ENCODE results near the gene TXNDC17.

Gene TXNDC17

GRCh38 chr17:6679241-6679640 lies 38.4 kb downstream of the TXNDC17 start:
- no peak for TF ChIP-seq SIN3A (IDR thresholded peaks at IDR 0.05; ENCODE audit: borderline replicate concordance, insufficient read depth, low read length)
- TF ChIP-seq FOXP2 (optimal IDR thresholded peaks at IDR 0.05; ENCODE audit: borderline replicate concordance, extremely low read depth, extremely low read length, insufficient read depth) = no peak
- no peak for TF ChIP-seq POLR2AphosphoS5 (IDR thresholded peaks at IDR 0.05; ENCODE audit: low read depth, low read length)
- TF ChIP-seq TAF1 (IDR thresholded peaks at IDR 0.05; ENCODE audit: borderline replicate concordance, insufficient read depth, low read length) = no peak
- TF ChIP-seq REST (IDR thresholded peaks at IDR 0.05; ENCODE audit: insufficient read depth in 1 of 2, low read depth in 2 of 2, low read length in 2 of 2) = no peak

- TF ChIP-seq FOXP2 (optimal IDR thresholded peaks at IDR 0.05; ENCODE audit: borderline replicate concordance, extremely low read depth, extremely low read length, insufficient read depth) (no peak), SIN3A (IDR thresholded peaks at IDR 0.05; ENCODE audit: borderline replicate concordance, insufficient read depth, low read length) (no peak), POLR2AphosphoS5 (IDR thresholded peaks at IDR 0.05; ENCODE audit: low read depth, low read length) (no peak), REST (IDR thresholded peaks at IDR 0.05; ENCODE audit: insufficient read depth in 1 of 2, low read depth in 2 of 2, low read length in 2 of 2) (no peak), TAF1 (IDR thresholded peaks at IDR 0.05; ENCODE audit: borderline replicate concordance, insufficient read depth, low read length) (no peak)
Measured at GRCh38 chr17:6681176-6681575, 40.3 kb downstream of the TXNDC17 start.

GRCh38 chr17:6681671-6682070 lies 40.8 kb downstream of the TXNDC17 start:
- TF ChIP-seq POLR2AphosphoS5 (IDR thresholded peaks at IDR 0.05; ENCODE audit: low read depth, low read length) = no peak
- no peak for TF ChIP-seq TAF1 (IDR thresholded peaks at IDR 0.05; ENCODE audit: borderline replicate concordance, insufficient read depth, low read length)
- TF ChIP-seq SIN3A (IDR thresholded peaks at IDR 0.05; ENCODE audit: borderline replicate concordance, insufficient read depth, low read length) = no peak
- no peak for TF ChIP-seq FOXP2 (optimal IDR thresholded peaks at IDR 0.05; ENCODE audit: borderline replicate concordance, extremely low read depth, extremely low read length, insufficient read depth)
- TF ChIP-seq REST (IDR thresholded peaks at IDR 0.05; ENCODE audit: insufficient read depth in 1 of 2, low read depth in 2 of 2, low read length in 2 of 2) = no peak

- TF ChIP-seq FOXP2 (optimal IDR thresholded peaks at IDR 0.05; ENCODE audit: borderline replicate concordance, extremely low read depth, extremely low read length, insufficient read depth) = no peak
- TF ChIP-seq POLR2AphosphoS5 (IDR thresholded peaks at IDR 0.05; ENCODE audit: low read depth, low read length) = no peak
Measured at GRCh38 chr17:6682339-6682738, 41.5 kb downstream of the TXNDC17 start.

GRCh38 chr17:6683081-6683684 lies 42.3 kb downstream of the TXNDC17 start:
- no peak for TF ChIP-seq TAF1 (IDR thresholded peaks at IDR 0.05; ENCODE audit: borderline replicate concordance, insufficient read depth, low read length)
- TF ChIP-seq POLR2AphosphoS5 (IDR thresholded peaks at IDR 0.05; ENCODE audit: low read depth, low read length) = no peak
- TF ChIP-seq REST (IDR thresholded peaks at IDR 0.05; ENCODE audit: insufficient read depth in 1 of 2, low read depth in 2 of 2, low read length in 2 of 2) = no peak
- no peak for TF ChIP-seq SIN3A (IDR thresholded peaks at IDR 0.05; ENCODE audit: borderline replicate concordance, insufficient read depth, low read length)
- TF ChIP-seq FOXP2 (optimal IDR thresholded peaks at IDR 0.05; ENCODE audit: borderline replicate concordance, extremely low read depth, extremely low read length, insufficient read depth) = no peak

Measured in PFSK-1 (cell line).